ENCODE results near the gene GBP6.
"Not testable (repeated sequence)": the region's sequence is repeated elsewhere in the genome, so short reads cannot be mapped to it uniquely, and the experiment has no call there.

Gene GBP6, protein sequence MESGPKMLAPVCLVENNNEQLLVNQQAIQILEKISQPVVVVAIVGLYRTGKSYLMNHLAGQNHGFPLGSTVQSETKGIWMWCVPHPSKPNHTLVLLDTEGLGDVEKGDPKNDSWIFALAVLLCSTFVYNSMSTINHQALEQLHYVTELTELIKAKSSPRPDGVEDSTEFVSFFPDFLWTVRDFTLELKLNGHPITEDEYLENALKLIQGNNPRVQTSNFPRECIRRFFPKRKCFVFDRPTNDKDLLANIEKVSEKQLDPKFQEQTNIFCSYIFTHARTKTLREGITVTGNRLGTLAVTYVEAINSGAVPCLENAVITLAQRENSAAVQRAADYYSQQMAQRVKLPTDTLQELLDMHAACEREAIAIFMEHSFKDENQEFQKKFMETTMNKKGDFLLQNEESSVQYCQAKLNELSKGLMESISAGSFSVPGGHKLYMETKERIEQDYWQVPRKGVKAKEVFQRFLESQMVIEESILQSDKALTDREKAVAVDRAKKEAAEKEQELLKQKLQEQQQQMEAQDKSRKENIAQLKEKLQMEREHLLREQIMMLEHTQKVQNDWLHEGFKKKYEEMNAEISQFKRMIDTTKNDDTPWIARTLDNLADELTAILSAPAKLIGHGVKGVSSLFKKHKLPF

DNA sequence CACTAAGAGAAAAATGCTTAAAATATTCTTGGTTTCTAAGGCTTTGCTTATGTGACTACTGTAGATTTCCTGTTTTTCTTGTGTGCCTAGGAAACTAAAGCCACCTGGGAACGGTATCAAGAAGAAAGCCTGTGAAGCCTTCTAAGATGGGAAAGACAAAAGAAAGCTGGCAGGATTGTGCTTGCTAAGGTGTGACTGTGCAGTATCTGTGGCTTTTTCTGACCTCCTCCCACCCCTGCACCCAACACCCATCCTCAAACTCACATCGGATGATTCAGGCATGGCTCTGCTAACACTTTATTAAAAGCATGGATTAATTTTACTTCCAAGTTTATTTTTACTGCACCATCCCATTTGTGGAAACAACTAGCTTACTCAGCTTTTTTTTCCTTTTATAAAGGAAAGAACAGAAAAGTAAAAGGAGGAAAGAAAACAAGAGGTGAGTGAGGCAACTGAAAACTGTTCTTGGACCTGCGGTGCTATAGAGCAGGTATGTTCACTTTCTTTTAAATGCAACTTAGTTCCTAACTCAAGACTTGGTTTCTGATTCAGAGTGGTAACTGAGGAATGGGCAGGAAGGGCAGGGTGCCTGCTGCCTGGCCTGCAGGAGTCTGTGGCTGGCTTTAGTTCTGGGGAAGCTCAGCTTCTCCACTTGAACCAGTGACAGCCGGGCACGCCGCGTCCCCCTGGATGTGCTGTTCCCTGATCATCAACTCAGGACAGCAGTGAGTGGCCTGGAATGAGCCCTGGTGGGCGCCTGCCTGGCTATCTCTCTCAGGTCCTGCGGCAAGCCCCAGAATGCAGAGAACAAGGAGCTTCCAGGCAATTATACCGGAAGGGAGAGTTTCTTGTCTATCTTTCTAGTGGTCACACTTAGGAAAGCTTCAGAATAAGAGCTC lies at the start of gene GBP6:
TSS of gene GBP6 (plus strand) at position 422 of the 899 bp plus-strand sequence. CDS start 4,493 bp downstream, outside the sequence.
- no peak for DNase-seq

DNA sequence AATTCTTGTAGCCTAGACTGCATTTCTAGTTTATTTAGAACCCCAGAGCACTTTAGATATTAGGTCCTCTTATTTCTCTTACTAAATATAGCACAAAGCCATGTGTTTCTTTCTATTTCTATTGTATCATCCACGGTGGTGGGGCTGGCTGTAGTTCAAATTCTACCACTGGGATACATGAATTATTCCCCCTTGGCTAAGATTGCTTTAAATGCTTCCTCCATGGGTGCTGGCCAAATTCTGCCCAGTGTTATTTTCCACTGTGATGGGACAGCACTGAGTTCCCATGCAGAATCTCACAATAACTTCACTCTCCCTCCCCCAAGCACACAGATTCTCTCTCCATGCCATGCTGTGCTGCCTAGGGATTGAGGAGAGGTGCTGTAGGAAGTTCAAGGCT lies 41.5 kb upstream of the GBP6 start:
- DNase-seq: no peak

DNA sequence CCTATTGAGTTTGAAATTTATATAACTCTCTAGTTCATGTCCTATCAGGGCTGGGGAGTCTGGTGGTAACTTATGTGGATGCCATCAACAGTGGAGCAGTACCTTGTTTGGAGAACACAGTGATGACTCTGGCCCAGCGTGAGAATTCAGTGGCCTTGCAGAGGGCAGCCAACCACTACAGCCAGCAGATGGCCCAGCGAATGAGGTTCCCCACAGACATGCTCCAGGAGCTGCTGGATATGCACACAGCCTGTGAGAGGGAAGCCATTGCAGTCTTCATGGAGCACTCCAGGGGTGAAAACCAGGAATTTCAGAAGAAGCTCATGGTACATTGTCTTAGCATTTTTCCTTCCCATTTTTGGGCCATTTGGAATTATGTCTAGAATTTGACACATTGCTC lies 32.0 kb upstream of the GBP6 start:
- DNase-seq: no peak

DNA sequence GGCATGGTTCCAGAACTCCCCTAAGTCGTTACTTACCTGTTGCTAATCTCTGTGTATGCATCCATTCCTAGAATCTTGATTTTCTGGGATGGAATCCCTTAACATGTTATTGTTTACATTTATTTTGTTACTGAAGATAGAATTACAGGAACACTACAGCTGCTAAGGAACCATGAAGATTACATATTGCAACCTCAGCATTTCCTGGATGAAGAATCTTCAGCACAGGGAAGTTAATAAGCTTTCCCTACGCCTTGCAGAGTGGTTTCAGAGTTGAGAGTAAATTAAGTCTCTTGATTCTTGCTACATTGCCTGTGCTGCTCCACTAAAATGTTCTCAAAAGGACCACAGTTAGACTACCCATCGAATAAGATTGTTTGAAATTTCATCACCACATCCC lies 31.4 kb upstream of the GBP6 start:
- no peak for DNase-seq

DNA sequence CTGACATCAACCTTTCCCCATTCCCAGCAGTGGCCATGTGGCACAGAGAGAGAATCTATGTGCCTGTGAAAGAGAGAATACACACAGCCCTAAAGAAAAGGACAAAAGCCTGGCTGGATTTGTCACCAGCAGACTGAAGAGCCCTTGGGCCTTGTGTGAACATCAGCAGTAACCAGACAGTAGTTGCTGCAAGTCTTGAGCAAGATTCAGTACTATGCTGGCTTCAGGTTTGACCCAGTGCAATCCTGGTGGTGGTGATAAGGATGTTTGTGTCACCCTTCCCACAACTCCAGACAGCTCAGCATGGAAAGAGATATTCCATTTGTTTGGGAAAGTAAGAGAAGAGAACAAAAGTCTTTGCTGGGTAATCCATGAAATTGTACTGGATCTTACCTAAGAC lies 28.4 kb upstream of the GBP6 start:
- DNase-seq: no peak

DNA sequence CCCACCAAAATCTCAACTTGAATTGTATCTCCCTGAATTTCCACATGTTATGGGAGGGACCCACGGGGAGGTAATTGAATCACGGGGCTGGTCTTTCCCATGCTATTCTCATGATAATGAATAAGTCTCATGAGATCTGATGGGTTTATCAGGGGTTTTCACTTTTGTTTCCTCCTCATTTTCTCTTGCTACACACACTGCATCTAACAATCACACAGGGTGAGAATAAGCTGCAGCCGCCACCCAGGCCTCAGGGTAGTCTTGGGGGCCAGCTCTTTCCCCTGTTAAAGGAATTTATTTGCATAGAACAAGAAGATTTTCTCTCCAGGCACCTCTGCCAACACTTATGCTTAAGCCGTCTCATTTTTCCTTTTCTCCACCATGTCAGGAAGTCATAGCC lies 26.0 kb upstream of the GBP6 start:
- no peak for DNase-seq

DNA sequence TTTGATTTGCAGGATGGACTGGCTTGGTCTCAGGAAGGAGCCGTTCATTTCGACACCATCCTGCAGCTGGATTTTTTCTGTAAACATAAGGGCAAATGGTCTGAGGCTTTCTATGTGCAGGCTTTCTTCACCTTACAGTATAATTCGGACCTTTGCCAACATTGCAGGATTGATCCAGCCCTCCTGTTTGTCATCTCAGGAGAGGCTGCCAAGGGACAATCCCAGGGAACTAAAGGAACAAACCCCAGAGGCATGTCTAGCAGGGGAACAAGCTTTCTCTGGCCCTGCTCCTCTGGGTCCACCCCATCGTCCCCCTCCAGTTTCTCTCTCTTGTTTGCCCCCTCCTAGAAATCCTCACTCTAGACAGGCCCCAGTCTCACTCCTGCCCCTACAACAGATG lies 24.8 kb upstream of the GBP6 start:
- no peak for DNase-seq

DNA sequence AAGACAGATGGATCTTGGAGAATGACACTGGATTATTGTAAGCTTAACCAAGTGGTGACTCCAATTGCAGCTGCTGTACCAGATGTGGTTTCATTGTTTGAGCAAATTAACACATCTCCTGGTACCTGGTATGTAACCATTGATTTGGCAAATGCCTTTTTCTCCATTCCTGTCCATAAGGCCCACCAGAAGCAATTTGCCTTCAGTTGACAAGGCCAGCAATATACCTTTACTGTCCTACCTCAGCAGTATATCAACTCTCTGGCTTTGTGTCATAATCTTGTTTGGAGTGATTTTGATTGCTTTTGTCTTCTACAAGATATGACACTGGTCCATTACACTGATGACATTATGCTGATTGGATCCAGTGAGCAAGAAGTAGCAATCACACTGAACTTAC lies 18.4 kb upstream of the GBP6 start:
- DNase-seq: not testable (repeated sequence)

DNA sequence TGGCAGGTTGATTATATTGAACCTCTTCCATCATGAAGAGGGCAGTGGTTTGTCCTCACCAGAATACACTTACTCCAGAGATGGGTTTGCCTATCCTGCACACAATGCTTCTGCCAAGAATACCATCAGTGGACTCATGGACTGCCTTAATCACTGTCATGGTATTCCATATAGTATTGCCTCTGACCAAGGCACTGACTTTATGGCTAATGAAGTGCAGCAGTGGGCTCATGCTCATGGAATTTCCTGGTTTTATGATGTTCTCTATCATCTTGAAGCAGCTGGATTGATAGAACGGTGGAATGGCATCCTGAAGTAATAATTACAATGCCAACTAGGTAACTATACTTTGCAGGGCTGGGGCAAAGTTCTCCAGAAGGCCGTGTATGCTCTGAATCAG lies 16.6 kb upstream of the GBP6 start:
- DNase-seq: no peak

DNA sequence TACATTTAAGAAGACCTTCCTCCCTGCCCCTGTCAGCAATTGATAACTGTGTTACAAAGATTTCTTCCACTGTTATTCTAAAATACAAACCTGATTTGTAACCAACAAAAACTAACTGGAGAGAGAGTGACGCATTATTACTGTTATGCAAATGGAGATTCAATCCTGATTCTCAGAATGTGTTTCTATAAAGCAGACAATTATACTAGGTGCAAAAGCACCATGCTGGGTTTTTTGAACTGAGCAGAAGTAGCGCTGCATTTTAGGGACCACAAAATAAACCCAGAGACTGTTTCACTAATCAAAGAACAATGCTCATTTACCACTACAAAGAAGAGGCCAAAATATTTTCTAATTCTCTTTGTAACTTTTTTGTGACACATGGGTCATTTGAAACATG lies 13.6 kb upstream of the GBP6 start:
- DNase-seq: no peak

DNA sequence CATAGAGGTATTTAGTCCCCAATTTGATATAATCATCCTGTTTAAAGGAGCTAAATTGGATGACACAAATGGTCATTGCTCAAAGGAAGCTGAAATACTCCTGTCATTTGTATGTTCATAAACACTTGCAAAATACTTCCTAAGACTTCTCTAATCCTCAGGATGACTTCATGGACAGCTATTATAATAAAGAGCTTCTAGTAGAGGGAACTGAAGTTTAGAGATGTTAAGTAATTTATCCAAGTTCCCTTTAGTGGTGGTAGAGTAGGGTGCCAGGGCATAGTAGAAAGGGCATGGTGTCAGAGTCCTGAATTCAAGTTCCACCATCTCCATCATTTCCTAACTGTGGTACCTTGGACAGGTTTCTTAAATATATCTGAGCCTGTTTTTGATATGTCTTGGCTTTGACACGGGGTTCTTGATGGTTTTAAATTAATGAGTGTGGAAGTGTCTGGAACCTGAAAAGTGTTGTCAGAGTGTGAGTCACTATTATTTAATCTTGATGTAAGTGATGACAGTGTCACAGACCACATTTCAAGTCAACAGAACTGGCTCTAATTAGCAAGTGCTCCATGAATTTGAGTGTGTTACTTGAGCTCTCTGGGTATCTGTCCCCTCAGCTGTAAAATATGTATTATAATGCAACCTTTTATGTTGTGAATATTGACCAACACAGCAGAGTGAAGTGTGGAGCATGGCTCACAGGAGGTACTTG lies 12.1 kb upstream of the GBP6 start:
- no peak for DNase-seq

DNA sequence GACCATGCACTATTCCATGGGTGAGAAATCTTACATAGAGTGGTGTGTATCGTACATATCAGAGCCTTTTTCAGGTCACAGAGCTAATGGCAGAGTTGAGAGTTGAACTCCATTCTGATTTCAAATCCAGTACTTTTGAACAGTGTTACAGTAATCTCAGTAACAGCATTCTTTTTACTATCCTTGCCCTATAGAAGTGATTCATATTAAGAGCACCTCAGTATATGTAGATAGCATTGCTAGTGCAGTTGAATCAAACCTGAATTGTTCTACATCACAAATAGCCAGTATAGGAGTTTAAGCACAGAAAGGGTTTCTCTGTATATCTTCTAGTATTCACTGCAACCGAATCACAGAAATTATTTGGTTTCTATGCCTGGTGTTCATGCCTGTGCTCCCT lies 11.4 kb upstream of the GBP6 start:
- DNase-seq: no peak

DNA sequence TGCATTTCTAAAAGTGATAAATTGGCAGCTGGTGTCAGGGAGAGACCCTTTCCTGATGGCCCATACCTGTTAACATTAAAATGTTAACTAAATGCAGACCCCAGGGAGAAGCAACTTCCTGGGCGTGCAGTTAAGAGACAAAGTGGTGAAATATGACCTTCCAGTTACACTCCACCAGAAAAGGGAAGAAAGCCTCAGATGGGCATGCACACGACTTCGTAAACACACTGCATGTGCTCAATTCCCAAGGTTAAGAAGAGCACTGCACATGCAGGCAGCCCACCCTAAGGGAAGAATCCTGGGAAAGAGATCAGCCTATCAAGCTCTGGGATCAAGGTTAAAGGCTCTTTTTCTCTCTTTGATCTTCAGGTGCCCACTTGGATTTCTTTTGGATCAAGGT lies 9.7 kb upstream of the GBP6 start:
- no peak for DNase-seq

DNA sequence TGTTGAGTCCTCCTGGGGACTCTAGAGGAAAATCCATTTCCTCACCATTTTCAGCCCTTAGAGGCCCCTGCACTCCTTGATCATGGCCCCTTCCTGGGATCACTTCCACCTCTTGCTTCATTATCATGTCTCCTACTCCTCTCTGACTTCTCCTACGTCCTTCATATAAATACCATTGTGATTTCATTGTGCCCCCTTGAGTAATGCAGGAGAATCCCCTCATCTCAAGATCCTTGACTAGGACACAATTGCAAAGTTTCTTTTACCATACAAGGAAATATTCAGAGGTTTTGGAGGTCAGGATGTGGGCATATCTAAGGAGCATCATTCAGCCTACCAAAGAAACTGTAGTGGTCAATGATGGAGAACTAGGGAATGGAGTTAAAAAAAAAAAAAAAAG lies 8.8 kb upstream of the GBP6 start:
- DNase-seq: no peak

DNA sequence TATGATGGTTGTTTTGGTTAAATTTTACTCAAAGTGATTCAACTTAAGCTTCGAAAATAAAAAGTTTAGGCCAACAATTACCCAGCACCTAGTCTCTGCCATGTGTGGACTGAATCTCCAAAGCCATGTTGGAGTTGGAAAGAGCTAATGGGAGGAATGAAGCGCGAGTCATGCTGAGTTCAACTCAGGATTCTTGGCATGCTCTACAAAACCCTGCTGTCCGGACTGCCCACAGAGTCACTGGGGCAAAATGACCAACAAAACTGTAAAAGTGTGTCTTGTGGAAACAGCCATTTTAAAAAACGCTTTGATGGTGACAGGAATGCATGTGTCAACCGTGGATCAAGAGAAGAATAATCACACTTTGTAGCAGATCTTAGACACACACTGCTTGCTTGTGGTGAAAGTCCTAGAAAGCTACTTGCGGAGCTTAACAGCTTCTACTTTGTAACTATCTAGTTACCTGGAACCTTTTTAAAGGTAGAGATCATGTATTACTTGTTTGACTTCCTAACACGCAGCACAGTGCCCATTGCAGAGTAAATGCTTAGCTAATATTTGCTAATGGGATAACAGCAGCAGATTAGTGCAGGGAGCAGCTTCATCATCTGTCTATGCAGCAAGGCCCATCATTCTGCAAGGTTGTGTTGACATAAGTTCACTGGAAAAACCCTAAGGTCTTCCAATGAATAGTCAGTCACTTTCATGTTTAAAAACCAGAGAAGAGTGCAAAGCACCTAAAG lies 7.0 kb upstream of the GBP6 start:
- no peak for DNase-seq

DNA sequence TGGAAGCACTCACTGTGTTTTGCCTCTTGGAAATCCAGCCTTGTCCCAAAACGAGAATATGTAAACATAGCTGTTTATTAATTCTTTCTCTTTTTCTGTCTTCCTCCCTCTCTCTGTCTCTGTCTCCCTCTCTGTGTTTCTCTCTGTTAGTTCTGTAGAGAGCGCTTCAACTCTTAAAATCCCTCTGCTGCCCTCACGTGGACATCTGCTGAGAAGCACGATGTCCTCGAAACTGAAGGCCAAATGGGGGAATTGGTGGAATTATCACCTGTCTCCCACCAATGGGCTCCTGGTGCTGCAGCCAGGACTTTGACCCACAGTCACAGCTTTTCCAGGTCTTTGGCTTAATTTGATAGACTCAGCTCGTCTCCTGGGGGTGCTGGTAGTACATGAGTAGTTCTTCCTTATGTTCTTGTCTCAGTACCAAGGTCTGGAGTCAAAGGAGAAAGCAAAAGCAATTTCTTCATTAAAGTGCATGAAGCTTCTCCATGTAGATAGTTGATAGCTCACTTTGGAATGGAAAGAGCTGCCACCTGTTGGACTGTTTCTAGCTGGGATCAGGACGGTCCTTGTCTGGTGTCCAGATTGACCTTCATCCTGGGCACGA lies 5.5 kb upstream of the GBP6 start:
- peak; percentile 76 to 81 for DNase-seq

DNA sequence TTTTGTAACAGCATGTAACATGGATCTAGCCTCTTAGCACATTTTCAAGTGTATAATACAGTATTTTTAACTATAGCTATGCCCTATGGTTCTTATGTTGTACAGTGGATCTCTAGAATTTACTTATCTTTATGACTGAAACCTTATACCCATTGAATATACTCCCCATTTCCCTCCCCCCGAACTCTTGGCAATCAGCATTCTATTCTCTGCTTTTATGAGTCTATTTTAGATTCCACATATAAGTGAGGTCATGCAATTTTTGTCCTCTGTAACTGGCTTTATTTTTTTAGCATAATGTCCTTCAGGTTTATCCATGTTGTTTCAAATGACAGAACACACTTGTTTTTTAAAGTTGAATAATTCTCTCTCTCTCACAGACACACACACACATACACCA lies 3.1 kb upstream of the GBP6 start:
- no peak for DNase-seq

DNA sequence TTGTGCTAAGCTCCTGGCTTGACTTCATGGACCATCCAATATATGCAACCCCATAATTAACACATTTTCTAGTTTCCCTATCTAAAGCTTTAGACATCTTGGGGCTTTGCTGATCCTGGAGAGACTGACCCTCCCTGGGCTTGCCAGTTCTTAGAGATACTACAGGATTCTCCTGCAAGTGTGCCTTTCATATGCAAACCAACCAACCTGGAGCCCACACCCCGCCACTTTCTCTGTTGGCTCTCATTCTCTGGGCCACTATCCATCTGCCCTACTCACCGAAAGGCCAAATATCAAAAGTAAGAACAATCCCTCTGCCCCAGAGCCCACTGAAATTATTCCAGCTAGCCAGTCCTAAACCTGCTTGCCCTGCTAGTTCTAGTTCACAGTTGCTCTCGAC lies 2.2 kb upstream of the GBP6 start:
- no peak for DNase-seq

DNA sequence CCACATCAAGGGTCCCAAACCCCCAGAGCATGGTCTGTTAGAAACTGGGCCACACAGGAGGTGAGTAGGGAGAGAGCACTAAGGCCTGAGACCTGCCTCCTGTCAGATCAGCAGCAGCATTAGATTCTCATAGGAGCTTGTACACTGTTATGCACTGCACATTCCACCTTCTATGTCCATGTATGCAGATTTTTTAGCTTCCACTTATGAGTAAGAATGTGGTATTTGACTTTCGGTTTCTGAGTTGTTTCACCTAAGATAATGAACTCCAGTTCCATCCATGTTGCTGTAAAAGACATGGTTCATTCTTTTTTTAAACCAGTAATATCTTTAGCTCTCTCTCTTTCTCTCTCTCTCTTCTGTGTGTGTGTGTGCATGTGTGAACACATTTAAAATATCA lies 663 bp upstream of the GBP6 start:
- no peak for DNase-seq

DNA sequence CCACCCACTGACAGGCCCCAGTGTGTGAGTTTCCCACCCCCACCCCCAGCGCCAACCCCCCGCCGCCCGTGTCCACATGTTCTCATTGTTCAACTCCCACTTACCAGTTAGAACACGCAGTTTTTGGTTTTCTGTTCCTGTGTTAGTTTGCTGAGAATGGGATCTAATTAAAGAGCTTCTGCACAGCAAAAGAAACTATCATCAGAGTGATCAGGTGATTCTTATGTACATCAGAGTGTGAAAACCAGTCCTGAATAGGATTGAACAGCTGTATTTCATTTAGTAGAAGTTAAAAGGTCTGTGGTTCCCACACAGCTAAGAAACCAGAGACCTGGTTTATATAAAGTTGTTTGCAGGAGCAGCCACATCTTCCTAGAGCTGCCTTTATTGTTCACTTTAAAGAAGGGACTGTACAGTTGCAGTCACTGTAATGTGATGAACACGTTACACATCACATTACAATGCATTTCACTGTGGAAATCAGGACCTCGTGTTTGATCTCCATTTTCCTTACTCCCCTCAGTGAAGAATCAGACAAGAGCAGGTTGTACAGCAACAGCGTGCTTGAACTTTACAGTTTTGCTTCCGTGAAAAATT lies 1.2 kb downstream of the GBP6 start:
- no peak for DNase-seq

DNA sequence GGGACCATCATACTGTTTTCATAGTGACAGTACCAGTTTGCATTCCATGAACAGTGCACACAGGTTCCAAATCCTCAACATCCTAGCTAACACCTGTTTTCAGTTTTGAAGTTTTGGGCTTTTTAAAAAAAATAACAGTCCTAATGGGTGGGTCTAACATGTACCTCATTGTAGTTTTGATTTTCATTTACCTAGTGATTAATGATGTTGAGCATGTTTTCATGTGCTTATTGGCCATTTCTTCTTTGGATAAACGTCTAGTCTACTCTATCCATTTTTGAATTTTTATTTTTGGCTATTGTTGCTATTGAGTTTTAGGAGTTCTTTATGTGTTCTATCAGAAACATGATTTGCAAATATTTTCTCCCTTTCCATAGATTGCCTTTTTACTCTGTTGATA lies 3.4 kb downstream of the GBP6 start:
- no peak for DNase-seq
